Kidney capillary endothelial cell (primary cell): ENCODE results near the gene MAN2A1.

Experiments
- DNase-seq: peaks from one replicate; pipeline ENCODE4 v3.0.0-alpha.2; 2018; ENCODE audit warnings: low spot score

Gene MAN2A1

GRCh38 chr5:109681763-109682162, 8.0 kb upstream of the MAN2A1 start:
- DNase-seq = no peak

DNA sequence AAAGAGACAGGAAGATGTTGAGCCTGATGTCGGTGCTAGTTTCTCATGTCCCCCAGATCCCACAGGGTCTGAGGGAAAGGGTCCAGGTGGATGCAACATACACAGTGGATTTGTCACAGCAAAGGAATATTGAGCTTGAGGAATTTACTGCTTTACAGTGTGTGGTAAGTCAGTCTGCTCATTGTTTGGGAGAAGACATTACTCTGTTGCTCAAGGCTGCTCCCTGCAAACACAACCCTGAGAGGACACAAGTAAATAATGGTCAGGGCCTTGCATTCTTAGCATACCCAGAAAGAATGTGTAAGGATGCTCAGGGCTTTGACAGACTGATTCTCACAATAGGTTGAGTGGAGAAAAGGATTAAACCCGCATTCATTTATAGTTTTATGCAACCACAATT, 7.3 kb upstream of the MAN2A1 start:
- no peak for DNase-seq

DNA sequence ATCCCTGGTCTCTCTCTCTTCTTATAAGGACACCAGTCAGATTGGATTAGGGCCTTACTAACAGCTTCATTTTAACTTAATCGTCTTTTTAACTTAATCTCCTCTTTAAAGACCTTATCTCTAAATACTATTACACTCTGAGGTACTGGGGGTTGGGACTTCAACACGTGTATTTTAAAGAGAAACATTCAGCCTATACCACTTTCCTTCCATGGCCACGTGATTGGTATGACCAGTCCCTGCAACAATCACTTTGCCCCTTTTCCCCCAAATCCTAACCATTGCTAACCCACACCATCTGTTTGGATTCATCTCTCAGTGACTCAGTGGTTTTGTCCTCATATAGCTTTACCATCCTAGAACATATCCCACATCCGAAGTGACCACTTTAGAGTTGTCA, 3.8 kb upstream of the MAN2A1 start:
- DNase-seq = no peak

DNA sequence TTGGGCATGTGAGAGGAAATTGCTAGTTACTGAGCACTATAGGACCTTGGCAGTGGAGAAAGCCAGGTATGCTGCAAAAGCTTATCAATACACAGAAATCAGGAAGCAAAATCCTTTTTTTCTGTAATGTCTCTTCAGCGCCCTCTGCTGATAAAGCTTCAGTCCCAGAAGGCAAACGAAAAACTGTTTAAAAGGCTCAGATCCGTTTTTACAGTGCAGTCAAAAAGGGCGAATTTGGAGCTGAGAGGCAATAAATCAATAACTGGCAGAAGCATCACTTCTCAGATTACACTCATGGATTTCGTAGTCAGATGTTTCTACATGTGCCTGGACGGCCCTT, 1.1 kb upstream of the MAN2A1 start:
- DNase-seq = peak; percentile 43

- DNase-seq = peak; percentile 93
Measured at GRCh38 chr5:109688970-109689739, 572 bp upstream of the MAN2A1 start.

GRCh38 chr5:109690242-109690974, 681 bp downstream of the MAN2A1 start:
- peak; percentile 26 for DNase-seq

DNA sequence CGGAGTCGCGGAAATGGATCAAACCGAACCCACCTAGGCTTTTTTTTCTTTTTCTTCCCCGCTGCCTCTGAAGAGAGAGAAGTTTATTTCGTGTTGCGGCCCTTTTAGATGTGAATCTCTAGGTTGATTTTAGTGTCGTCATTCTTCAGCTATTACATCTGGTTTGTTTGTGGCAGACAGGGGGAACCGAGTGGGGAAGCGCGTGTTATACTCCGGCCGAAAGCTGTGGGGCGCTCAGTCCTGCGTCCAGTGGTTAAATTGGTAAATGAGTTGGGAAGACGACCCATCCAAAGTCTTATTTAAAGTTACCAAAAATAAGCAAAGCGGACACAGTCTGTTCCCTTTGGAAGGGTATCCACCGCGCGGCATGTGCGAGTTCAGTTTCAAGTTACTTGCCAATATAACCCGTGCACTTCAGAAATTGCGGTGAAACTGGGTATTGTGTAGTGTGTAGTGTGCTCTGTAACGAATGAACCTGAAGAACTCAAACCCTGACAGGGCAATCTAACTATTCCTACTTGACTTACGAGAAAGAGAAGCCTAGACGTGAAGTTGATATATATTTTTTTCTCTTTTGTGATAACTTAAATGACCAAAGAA, 1.3 kb downstream of the MAN2A1 start:
- DNase-seq = peak; percentile 55

DNA sequence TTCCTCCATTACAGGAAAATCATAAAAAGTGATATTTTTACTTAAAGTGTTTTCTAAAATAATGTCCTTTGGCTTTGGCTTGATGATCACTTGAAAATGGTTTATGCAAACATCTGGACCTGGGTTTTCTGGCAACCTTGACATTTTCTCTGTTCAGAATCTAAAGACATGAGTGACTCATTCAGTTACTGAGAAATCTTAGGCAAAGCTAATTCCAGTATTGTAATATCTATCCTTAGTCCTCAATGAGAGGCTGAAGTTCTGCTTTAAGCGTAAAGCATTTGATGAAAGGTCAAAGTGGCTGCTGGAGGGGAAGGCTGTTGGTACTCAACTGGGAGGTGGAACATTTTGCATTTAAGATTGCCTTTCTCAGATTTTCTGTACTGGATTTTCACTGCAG, 2.3 kb downstream of the MAN2A1 start:
- DNase-seq = peak; percentile 9

- no peak for DNase-seq
Measured at GRCh38 chr5:109692852-109693251, 3.1 kb downstream of the MAN2A1 start.

- no peak for DNase-seq
Measured at GRCh38 chr5:109693535-109694400, 4.0 kb downstream of the MAN2A1 start.

DNA sequence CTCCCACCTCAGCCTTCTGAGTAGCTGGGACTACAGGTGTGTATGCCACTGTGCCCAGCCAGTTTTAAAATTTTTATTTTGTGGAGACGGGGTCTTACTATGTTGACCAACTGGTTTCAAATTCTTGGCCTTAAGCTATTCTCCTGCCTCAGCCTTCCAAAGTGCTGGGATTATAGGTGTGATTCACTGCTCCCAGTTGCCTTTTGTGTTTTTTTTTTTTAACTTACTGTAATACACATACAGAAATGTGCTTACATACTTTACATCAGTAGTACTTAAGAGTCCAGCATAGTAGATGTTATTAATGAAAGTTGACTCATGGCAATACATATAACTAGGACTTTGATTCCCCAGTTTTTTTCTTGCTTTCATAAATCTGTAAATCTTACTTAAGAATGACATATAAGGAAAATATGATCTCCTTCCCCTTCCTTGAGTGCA, 4.7 kb downstream of the MAN2A1 start:
- DNase-seq = no peak

GRCh38 chr5:109695005-109695926, 5.5 kb downstream of the MAN2A1 start:
- DNase-seq = no peak

DNA sequence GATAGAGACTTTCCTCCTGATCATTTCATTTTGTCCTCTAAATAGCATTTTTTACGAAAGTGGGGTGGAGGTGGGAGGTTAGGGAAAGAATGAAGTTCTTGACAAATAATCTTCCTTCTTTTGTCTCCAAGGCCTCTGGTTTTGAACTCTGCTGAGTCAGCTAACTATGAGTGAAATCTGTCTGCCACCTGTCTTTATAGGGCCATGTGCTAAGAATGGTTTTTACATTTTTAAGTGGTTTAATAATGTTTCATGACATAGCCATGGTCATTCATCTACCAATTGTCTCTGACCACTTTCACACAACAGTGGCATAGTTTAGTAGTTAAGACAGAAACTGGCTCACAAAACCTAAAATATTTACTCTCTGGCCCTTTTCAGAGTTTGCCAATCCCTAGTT, 7.6 kb downstream of the MAN2A1 start:
- DNase-seq = no peak

DNA sequence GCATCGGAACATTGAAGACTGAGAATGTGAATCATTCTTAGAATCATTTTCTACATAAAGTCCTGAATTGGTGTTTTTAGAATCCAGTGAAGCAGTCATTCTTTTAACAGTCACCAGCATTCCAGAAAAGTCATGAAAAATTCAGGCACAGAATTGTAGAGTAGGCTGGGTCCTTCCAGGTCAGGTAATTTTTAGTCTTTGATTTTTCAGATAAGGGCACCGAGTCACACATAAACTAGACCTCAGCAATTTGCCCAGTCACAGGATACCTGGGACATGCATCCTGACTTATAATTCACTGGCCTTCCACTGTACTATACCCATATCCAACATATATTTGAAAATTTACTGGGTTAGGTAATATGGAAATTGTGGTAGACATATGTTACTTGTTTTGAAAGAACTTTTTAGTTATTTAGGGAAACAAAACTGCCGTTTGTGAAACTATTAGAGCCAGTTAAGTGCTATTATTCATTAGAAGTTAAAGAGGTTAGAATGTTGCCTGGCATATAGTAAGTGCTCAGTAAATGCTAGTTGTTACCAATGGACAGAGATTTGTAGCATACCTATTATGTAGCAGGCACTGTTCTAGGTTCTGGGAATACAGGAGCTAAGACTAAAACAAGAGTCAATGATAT, 10.9 kb downstream of the MAN2A1 start:
- DNase-seq = no peak

DNA sequence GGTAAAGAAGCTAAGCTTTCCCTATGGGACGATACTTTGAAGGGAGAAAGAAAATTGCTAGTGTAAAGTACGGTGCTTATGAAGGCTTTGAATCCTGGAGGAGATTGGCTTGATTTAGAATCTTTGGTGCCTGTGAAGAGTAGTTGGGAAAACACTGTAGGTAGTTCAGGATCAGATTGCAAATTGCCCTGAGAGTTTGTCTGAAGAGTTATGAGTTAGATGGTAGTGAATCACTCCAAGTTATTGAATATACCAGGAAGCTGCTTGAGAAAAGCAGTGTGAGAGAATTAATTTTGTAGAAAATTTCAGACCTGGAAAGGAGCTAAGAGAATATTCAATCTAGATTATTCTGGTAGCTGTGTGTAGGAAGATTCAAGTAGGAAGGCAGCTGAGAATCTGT, 11.5 kb downstream of the MAN2A1 start:
- DNase-seq = no peak

DNA sequence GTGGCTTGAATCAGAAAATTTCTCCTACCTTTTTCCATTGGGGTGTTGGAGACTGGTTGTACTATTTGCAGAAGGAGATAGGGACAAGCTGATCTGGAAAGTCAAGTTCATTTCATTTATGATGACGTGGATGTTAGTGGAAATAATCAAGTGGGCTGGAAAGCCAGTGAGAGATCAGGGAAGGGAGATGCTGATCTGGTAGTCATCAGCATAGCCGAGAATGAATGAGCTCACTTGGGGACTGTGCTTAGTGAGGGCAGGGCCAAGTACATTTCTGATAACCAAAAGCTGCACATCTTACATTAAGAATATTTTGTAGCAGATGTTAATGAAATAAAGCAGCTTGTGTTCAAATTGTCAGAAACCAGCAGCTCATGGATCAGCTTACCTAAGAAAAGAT, 12.1 kb downstream of the MAN2A1 start:
- no peak for DNase-seq

- DNase-seq = no peak
Measured at GRCh38 chr5:109703166-109703565, 13.4 kb downstream of the MAN2A1 start.

DNA sequence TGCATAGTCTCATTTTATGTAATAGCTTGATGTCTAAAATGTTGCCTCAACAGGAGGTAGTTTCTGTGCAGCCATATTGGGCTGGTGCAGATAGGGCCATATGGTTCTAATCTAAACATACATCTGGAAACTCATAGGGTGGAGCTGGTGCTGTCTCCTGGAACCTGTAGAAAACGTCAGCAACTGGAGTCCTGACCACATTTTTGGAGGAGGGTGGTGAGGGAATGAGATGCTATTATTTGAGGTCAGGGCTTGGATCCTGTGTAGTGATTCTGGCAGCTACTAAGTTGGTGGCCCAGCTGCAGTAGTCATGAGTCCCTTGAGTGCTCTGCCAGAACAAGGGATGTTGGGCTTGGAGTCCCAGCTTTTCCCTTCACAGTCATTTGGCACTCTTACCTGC, 14.1 kb downstream of the MAN2A1 start:
- no peak for DNase-seq

DNA sequence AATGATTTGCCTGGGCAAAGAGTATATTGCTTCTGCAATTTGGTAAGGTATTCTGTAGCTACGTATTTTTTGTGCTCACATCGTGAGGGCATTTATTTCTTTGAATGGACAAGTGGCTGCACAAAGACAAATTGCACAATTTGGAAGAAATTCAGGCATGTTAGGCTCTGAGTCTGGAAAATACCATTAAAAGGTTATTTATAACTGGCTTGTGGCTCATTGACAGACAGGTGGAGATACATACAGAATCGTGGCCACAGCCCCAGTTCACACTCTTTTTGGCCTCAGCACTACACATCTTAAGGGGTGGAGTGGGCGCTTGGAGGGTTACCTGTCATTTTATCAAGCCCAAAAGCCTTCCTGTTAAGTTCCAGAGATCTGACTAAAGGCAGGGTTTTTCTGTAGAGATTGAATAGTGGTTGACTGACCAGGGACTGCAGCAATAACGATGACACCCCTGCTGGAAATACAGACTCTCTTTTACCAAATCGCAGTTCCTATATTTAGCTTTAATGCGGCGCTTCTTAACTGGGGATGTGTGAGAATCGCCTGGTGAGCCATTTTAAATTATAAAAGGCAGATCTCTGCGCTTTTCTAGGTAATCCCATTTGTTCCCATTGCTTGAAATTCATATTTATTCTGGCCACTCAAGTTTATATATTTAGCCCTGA, 14.7 kb downstream of the MAN2A1 start:
- no peak for DNase-seq

DNA sequence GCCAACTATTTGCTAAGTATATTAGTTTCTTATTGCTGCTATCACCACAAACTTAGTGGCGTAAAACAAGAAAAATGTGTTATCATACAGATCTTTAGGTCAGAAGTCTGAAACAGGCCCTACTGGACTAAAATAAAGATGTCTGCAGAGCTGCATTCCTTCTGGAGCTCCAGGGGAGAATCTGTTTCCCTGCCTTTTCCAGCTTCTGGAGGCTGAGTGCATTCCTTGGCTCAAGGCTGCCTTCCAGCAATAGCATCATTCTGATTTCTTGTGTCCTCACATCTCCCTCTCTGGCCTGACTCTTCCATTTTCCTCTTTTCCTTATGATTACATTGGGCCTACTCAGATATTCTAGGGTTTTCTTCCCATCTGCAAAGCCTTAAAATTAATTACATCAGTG, 15.9 kb downstream of the MAN2A1 start:
- no peak for DNase-seq
